Muscle layer of duodenum (tissue), 2 donors: ENCODE data around the gene N4BP2L1.

ENCODE experiments used
- H3K27ac ChIP-seq: one replicate; pipeline ENCODE4 v1.7.0; 2013; ENCODE audit warnings: mild to moderate bottlenecking, low read length
- H3K27me3 ChIP-seq: one replicate; pipeline ENCODE4 v1.7.0; 2013; ENCODE audit warnings: low read depth, mild to moderate bottlenecking, control low read depth, low read length
- H3K36me3 ChIP-seq, 2 donors: one replicate each; pipeline ENCODE4 v1.7.0; 2013; ENCODE audit warnings: low read length in 2 of 2, control low read depth in 1 of 2, mild to moderate bottlenecking in 1 of 2; ENCODE audit not compliant: insufficient read depth in 2 of 2, control insufficient read depth in 1 of 2
- H3K4me1 ChIP-seq, 2 donors: one replicate each; pipeline ENCODE4 v1.7.0; 2013; ENCODE audit warnings: low read length in 2 of 2, mild to moderate bottlenecking in 2 of 2, control low read depth in 1 of 2, moderate library complexity in 1 of 2; ENCODE audit not compliant: insufficient read depth in 2 of 2, control insufficient read depth in 1 of 2
- H3K4me3 ChIP-seq, 2 donors: one replicate each; pipeline ENCODE4 v1.7.0; 2013; ENCODE audit warnings: low read length in 2 of 2, low read depth in 1 of 2, mild to moderate bottlenecking in 1 of 2
- H3K9me3 ChIP-seq, 2 donors: one replicate each; pipeline ENCODE4 v1.7.0; 2013; ENCODE audit warnings: low read length in 2 of 2, control low read depth in 1 of 2, mild to moderate bottlenecking in 1 of 2; ENCODE audit not compliant: control insufficient read depth in 1 of 2
- donor health status: healthy.

Gene N4BP2L1

DNA sequence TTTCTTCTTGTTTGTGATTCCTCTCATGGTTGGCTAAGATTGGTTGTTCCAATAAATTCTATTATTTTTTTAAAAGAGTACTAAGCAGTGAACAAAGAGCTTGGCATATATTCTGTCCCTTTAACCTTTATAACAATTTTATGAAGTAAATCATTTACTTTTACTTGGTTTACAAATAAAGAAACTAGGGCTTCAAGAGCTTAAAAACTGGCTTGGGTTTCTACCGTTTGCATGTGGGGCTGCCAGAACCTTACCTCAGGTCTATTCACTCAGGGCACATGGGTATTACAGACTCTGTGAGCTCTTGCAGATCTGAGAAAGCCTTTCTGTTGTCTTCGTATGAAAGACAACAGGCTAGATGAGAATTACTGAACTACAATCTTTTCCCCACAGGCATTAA, 13.3 kb downstream of the N4BP2L1 start:
- H3K27me3 ChIP-seq = no peaks in the 10 kb centered on the region
- no peaks in the 10 kb centered on the region for H3K36me3 ChIP-seq
- peaks cover 0 to 5% of the 10 kb centered on the region in 2 donors for H3K4me1 ChIP-seq
- H3K9me3 ChIP-seq = no peaks in the 10 kb centered on the region
- no peak overlapping the region for H3K4me3 ChIP-seq
- H3K27ac ChIP-seq = no peak overlapping the region

DNA sequence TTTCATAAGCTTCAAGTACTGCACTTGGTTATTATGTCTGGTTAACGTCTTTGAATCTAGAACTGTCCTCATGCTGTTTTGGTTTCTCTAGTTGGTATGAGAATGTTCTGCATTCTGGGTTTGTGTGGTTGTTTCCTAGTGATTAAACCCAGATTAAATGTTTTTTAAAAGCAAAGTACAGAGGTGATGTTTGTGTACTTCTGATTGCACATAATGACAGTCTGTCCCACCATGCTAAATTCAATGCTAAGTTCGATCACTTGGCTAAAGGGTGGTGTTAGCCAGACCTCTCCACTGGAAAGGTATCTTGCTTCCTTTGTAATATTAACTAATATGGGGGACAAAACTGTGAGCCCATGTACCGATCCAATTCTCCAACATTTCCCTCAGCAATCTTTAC, 14.6 kb downstream of the N4BP2L1 start:
- Histone ChIP-seq H3K4me3 (no peak overlapping the region), H3K36me3 (no peaks in the 10 kb centered on the region), H3K27ac (no peak overlapping the region), H3K27me3 (no peaks in the 10 kb centered on the region), H3K9me3 (no peaks in the 10 kb centered on the region), H3K4me1 (peaks cover 0 to 5% of the 10 kb centered on the region in 2 donors)

DNA sequence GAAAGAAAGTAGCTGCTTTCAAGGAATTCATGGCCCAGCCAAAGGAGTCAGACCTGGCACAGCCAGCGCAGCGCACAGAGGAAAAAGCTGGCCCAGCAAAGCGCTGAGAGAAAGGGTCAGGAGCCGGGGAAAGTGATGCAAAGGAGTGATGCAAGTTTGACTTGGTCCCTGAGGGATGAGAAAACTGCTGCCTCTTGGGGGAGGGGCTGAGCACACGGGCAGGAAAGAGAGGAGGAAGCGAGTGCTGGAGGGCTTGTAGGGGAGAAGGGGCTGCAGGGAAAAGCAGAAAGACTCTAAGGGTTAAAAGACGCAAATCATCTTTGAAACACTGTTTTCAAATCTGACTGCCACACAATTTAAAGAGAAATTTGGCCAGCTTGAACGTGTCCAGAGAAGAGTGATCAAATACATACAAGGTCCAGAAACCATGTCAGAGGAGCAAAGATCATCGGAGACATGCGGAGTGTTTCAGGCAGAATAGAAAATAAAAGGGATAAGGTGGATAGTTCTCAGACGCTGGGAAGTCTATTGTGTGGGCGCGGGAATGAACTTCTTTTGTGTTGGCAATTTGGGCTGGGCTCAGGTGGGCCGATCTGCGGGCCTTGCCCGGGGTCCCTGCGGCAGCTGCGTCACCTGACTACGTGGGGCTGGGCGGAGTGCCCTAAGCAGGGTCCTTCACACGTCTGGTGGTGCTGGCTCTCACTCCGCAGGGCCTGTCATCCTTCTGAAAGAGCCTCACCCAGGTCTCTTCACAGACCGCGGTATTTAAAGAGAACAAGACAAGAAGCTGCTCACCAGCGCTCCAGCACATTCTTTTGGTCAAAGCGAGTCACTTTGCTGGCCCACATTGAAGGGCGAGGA, 18.1 kb downstream of the N4BP2L1 start:
- Histone ChIP-seq H3K27me3 (no peaks in the 10 kb centered on the region), H3K4me3 (peak overlapping the region; percentile 21 to 39), H3K9me3 (no peaks in the 10 kb centered on the region), H3K4me1 (peaks cover 0 to 5% of the 10 kb centered on the region in 2 donors), H3K27ac (no peak overlapping the region), H3K36me3 (peaks cover 0 to 8% of the 10 kb centered on the region in 2 donors)

DNA sequence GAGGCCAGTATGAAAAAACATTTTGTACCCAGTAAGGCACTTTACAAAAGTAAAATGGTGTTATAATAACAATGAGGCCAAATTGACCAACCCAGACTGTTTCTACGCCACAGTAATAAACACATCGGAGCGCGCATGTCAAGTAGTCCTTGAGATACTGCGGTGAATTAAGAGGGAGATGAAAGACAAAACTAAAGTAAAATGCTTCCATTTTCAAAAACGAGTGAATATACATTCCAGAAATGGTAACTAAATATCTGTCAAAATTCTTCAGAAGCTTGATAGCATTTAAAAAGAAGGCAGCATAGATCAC, 19.0 kb downstream of the N4BP2L1 start:
- H3K27ac ChIP-seq = no peak overlapping the region
- no peaks in the 10 kb centered on the region for H3K9me3 ChIP-seq
- H3K4me1 ChIP-seq = peaks cover 0 to 5% of the 10 kb centered on the region in 2 donors
- peaks cover 0 to 11% of the 10 kb centered on the region in 2 donors for H3K36me3 ChIP-seq
- H3K4me3 ChIP-seq = no peak overlapping the region
- no peaks in the 10 kb centered on the region for H3K27me3 ChIP-seq

- H3K4me1 ChIP-seq = peaks cover 0 to 5% of the 10 kb centered on the region in 2 donors
- peaks cover 0 to 11% of the 10 kb centered on the region in 2 donors for H3K36me3 ChIP-seq
- no peak overlapping the region for H3K4me3 ChIP-seq
- H3K27me3 ChIP-seq = no peaks in the 10 kb centered on the region
- H3K9me3 ChIP-seq = no peaks in the 10 kb centered on the region
- H3K27ac ChIP-seq = no peak overlapping the region
Measured at GRCh38 chr13:32408296-32409000, 19.5 kb downstream of the N4BP2L1 start.

GRCh38 chr13:32407854-32408253, 20.1 kb downstream of the N4BP2L1 start:
- Histone ChIP-seq H3K27ac (no peak overlapping the region), H3K9me3 (no peaks in the 10 kb centered on the region), H3K4me3 (no peak overlapping the region), H3K4me1 (peaks cover 0 to 5% of the 10 kb centered on the region in 2 donors), H3K27me3 (no peaks in the 10 kb centered on the region), H3K36me3 (peaks cover 2 to 17% of the 10 kb centered on the region in 2 donors)

GRCh38 chr13:32403108-32403507, 24.8 kb downstream of the N4BP2L1 start:
- Histone ChIP-seq H3K4me1 (no peaks in the 10 kb centered on the region), H3K9me3 (no peaks in the 10 kb centered on the region), H3K4me3 (no peak overlapping the region), H3K27ac (no peak overlapping the region), H3K36me3 (peaks cover 6 to 21% of the 10 kb centered on the region in 2 donors), H3K27me3 (no peaks in the 10 kb centered on the region)

DNA sequence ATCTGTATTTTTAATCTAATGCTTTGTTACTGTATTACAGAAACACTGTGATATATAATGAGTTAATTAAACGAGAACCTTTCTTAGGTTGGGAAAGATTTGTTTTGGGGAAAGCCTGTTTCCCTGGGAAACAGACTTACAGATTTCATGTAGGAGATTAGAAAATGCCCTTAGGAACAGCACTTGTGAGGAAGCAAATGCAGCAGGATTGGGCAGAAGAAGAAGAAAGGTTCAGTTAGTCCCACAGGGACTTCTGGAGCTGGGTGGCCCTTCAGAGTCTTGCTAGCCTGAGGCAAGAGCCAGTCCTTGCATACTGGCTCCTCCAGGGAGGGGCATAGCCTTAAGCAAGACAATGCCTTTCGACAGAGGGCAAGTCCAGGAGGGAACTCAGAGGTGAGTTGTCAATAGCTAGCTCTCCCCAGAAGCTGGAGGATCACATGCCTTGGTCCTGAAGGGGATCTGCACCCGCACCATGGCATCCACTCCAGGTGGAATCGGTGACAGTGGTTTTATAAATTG, 36.8 kb downstream of the N4BP2L1 start:
- H3K9me3 ChIP-seq = no peaks in the 10 kb centered on the region
- H3K27ac ChIP-seq = no peak overlapping the region
- H3K4me1 ChIP-seq = no peaks in the 10 kb centered on the region
- H3K4me3 ChIP-seq = no peak overlapping the region
- no peaks in the 10 kb centered on the region for H3K36me3 ChIP-seq
- no peaks in the 10 kb centered on the region for H3K27me3 ChIP-seq

GRCh38 chr13:32390484-32390883, 37.4 kb downstream of the N4BP2L1 start:
- Histone ChIP-seq H3K4me3 (no peak overlapping the region), H3K4me1 (no peaks in the 10 kb centered on the region), H3K27me3 (no peaks in the 10 kb centered on the region), H3K27ac (no peak overlapping the region), H3K36me3 (no peaks in the 10 kb centered on the region), H3K9me3 (no peaks in the 10 kb centered on the region)

GRCh38 chr13:32390048-32390447, 37.9 kb downstream of the N4BP2L1 start:
- Histone ChIP-seq H3K4me3 (no peak overlapping the region), H3K9me3 (no peaks in the 10 kb centered on the region), H3K4me1 (no peaks in the 10 kb centered on the region), H3K36me3 (no peaks in the 10 kb centered on the region), H3K27me3 (no peaks in the 10 kb centered on the region), H3K27ac (no peak overlapping the region)

GRCh38 chr13:32385410-32385809, 42.5 kb downstream of the N4BP2L1 start:
- Histone ChIP-seq H3K9me3 (no peaks in the 10 kb centered on the region), H3K36me3 (no peaks in the 10 kb centered on the region), H3K4me3 (no peak overlapping the region), H3K27me3 (no peaks in the 10 kb centered on the region), H3K4me1 (no peaks in the 10 kb centered on the region), H3K27ac (no peak overlapping the region)
